GM19468 (cell line): Measurements from ENCODE around the gene TTLL11.
"Not testable (repeated sequence)": the region's sequence is repeated elsewhere in the genome, so short reads cannot be mapped to it uniquely, and the experiment has no call there.

Experiments used
- ATAC-seq: cut with Tn5 transposase; IDR thresholded peaks from one replicate; pipeline ENCODE4 v1.9.1; 2021; ENCODE audit warnings: mild to moderate bottlenecking, moderate library complexity, moderate number of reproducible peaks; ENCODE audit not compliant: unreplicated experiment; ENCODE audit errors: extremely low read depth

Gene TTLL11

DNA sequence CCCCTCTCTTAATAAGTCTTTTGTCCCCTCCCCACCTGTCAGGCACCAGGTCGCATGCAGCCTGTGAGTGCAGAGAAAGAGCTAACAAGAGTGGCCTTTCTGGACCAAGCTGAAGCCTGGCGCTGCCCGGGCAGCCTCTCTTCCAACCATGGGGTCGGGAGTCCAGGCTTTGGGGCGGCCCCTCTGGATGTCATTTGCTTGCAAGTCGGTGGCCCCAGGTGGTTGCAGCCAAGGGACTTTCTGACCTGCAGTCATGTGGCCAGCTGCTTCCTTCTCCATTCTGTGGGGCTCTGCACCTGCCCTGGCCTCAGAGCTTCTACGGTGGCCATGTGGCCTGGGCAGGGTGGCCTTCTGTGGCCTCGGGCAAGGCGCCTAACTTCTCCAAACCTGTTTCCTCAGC lies 282.0 kb downstream of the TTLL11 start:
- ATAC-seq: no peak

DNA sequence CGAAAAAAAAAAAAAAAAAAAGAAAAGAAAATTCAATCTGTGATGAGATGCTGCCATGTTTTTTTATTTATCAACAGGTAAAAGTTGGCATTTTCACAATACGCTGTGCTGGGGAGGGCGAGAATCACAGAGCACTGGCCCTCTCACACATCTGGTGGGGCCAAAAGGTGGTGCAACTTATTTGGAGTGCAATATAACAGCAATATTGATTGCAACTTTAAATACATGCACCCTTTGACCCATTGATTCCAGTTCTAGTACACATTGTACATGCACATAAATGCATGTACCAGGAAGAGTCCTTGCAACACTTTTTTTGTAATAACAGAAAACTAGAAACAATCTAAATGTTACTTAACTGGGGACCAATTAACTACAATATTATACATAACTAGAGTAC lies 282.6 kb downstream of the TTLL11 start:
- ATAC-seq: no peak

DNA sequence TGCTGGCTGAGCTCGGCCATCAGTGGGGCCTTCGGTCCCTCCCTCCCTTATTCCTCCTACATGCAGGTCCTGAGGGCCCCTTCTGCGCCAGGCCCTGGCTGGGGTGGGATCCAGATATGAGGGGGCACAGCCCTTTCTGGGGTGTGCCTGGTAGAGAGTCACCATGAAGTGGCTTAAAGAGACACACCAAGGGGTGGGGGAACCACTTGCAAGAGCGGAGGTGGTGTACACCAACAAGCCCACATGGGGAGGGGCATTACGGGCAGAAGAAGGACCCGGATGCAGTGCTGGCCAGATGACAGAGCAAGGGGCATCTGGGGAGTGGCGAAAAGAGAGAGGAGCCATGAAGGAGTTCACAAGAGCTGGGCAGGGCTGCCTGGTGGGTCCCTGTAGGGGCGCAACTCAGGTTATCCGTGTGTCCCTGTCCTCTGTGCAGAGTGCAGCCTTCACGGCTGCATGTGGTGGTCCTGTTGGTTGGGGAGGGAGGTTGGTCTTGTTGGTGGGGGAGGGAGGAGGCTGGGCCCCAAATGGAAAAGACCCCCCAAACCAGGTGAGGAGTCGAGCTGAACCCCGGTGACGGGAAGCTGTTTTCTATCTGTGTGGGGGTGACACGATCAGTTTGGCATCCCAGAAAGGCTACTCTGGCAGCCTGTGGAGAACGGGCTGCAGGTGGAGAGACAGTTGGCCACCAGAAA lies 283.6 kb downstream of the TTLL11 start:
- no peak for ATAC-seq

DNA sequence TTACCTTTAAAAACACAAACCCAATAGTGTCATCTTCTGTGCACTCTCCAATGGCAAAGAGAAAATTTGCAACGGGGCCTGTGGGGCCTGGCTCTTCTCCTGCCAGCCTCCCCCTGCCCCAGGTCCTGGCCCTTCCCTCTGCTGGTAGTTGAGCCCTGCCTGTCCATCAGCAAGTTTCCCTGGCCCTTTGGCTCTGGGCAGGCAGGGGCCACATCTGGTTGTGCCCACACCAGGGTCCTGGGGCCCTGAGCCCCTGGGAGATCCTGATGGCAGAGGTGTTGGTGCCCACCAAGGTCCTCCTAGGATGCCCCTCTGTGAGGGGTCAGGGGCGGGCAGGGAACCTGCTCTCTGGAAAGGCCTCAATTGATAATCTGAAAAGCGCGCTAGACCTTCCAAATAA lies 284.3 kb downstream of the TTLL11 start:
- ATAC-seq: no peak

DNA sequence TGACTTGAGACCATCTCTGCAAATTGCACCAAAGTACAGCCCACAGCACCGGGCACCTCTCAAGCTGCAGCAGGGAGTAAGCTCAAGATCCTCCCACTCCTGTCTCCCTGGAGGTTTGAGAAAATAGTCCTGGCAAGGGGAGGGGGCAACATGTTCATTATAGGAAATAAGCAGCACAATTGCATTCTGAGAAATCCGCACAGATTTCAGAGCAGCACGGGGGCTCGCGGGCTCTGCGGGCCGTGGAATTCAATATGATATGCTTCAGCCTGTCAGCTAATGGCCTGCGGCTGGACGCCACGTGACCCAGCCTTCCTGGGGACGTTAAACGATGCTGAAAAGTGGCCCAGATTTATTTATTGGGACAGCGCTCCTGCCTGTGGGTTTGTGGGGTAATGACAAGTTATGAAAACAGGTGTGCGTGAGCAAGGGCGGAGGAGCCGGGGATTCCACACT lies 285.3 kb downstream of the TTLL11 start:
- no peak for ATAC-seq

DNA sequence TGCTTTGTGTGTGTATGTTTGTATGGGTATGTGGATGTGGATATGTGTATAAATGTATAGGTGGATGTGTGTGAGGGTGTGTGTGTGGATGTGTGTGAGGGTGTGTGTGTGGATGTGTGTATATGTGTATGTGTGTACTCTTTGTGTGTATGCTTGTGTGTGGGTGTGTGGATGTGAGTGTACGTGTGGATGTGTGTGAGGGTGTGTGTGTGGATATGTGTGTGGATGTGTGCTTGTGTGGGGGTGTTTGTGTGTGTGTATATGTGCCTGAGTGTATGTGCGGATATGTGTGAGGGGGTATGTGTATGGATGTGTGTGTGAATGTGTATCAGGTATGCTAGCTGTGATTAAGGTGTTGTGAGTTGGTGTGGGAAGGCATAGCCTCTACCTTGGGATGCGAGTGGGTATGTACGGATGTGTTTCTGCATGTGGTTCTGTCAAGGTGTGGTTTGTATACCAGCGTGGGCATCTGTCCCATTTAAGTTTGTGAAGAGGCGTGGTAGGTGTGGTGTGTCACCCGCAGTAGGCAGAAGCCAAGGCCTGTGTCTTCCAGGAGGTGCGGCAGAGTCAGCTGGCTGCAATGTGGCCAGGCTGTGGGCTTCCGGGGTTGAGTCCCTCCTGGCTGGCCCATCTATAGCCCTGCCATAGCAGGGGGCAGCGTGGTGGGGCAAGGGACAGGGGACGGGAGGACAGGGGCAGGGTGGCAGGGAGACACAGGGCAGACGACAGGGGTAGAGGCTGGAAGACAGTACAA lies 285.9 kb downstream of the TTLL11 start:
- ATAC-seq: no peak

DNA sequence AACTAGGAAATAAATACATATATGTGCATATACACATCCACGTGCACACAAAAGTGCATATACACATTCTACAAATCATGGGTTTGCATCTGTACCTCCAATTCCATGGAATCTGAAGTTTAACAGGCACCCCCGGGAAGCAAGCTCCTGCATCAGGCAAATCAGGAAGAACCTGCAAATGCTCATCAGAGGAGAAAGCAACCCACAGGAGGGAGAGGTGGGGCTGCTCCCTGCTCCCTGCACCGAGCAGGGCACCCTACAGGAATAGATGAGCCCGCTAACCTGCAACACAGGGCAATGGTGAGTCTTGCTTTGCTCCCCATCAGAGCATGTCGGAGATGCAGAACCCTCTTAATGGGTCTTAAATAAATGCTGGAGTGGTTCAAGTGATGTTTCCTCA lies 290.4 kb downstream of the TTLL11 start:
- no peak for ATAC-seq

DNA sequence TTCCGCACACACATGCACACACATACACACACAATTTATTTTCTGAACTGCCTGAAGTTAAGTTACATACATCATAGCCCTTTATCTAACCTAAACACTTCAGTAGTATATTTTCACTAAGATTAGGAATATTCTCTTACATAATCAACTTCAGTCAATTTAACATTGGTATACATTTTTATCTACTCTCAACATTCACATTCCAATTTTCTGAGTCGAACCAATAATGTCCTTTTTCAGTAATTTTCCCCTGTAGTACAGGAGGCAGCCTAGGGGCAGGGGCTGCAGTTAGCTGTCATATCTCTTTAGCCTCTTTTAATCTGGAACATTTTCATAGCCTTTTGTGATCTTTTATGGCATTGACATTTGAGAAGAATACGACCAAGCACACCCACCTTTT lies 291.5 kb downstream of the TTLL11 start:
- no peak for ATAC-seq

DNA sequence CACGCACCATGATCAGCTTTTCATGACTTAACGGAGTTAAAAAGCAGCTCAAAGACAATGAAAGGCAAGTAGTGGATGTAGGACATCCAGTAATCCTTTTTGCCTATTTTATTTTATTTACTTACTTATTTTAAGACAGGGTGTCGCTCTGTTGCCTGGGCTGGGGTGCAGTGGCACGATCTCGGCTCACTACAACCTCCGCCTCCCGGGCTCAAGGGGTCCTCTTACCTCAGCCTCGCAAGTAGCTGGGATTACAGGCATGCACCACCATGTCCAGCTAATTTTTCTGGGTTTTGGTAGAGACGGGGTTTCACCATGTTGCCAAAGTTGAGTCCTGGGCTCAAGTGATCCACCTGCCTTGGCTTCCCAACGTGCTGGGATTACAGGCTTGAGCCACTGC lies 292.7 kb downstream of the TTLL11 start:
- no peak for ATAC-seq

DNA sequence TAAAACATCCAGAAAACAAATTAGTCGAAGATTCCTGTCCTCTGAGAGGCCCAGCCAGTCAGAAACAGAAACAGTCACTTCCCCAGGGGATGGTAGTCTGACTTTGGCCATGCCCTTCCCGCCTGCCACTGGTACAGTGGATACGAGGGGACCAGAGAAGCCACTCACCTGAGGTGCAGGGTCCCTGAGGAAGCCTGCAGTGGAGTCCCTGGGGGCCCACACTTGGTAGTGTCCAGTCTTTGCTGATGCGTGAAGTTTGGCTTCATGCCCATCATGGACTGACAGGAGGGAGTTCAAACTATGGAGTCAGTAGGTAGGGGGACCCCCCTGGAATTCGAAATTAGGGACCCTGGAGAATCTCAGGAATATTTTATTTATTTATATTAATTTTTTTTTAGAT lies 294.2 kb downstream of the TTLL11 start:
- ATAC-seq: no peak

DNA sequence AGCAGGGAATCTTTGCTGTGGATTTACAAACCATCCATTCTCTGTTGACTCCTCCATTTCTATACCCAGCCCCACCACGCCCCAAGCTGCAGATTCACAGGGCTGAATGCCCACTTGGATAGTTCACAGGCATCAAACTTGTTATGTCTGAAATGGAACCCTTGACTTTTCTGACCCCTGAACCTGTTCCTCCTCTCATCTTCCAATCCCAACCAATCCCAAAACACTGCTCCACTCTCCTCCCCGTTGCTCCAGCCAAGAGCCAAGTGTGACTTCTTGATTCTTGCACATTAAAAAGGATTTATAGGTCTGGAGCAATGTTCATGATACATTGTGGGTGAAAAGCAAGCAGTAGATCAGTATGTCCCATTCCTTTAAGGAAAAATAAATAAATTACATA lies 296.0 kb downstream of the TTLL11 start:
- no peak for ATAC-seq

DNA sequence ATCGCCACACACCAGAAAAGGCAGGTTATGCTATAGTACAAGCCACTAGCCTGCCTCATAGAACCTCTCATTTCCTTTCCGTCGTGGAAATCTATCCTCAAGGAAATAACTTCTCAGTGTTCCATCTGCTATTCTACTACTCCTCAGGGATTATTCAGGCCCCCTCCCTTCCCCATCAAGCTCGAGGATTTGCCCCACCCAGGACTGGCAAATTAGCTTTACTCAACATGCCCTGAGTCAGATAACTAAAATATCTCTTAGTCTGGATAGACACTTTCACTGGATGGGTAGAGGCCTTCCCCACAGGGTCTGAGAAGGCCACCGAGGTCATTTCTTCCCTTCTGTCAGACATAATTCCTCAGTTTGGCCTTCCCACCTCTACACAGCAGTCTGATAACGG lies 298.8 kb downstream of the TTLL11 start:
- not testable (repeated sequence) for ATAC-seq

DNA sequence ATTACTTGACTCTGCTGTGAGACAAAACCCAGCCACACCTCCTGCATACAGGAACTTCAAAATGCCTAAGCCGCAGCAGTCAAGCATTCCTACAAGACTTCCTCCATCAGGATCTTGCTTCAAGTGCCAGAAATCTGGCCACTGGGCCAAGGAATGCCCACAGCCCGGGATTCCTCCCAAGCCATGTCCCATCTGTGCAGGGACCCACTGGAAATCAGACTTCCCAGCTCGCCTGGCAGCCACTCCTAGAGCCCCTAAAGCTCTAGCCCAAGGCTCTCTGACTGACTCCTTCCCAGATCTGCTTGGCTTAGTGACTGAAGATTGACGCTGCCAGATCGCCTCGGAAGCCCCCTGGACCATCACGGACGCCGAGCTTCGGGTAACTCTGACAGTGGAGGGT lies 300.6 kb downstream of the TTLL11 start:
- not testable (repeated sequence) for ATAC-seq

DNA sequence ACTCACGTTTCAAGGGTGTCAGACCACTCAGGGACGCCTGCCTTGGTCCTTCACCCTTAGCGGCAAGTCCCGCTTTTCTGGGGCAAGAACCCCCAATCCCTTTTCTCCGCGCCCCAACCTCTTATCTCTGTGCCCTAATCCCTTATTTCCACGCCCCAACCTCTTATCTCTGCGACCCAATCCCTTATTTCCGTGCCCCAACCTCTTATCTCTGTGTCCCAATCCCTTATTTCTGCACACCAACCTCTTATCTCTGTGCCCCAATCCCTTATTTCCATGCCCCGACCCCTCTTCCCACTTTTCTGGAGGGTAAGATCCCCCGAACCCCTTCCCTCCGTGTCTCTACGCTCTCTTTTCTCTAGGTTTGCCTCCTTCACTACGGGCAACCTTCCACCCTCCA lies 302.3 kb downstream of the TTLL11 start:
- ATAC-seq: no peak

DNA sequence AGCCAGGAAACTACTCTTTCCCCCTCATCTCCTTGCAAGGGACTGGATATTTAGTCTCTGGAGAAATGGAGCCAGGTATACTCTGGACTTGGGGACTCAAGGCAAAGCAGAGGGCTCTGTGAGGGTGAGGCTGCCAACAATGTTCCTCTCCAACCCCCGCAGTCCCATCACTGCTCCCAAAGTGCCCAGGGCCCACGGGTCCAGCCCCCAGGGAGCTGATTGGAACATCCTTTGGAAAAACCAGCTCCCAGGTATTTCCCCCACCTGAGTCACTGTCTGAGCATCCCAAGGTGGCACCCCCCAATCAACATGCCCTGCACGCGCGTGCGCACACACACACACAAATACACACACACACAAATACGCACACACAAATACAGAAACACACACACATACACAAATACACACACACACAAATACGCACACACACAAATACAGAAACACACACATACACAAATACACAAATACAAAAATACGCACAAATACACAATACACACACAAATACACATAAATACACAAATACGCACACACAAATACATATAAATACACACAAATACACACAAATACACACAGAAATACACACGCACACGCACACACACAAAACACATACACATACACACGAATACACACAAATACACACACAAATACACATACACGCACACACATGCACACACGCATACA lies 304.3 kb downstream of the TTLL11 start:
- ATAC-seq: no peak

DNA sequence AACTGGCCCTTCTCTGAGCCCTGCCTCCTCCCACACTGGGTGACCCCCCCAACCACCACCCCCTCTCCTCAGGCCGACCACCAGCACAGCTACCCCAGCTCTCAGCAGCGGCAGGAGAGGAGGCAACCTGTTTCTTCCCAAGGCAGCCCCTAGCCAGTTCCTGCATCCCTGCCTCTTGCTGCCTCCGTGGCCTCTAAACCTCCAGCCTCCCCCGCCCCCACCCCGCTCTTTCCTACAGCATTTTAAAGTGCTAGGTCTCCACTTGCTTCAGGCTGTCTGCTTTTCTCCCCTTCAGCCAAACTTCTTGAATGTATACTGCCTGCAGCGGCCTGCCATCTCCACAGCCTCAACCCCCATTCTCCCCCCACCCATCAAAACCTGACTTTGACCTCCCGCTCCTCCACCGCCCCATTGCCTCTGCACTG lies 306.1 kb downstream of the TTLL11 start:
- ATAC-seq: no peak

DNA sequence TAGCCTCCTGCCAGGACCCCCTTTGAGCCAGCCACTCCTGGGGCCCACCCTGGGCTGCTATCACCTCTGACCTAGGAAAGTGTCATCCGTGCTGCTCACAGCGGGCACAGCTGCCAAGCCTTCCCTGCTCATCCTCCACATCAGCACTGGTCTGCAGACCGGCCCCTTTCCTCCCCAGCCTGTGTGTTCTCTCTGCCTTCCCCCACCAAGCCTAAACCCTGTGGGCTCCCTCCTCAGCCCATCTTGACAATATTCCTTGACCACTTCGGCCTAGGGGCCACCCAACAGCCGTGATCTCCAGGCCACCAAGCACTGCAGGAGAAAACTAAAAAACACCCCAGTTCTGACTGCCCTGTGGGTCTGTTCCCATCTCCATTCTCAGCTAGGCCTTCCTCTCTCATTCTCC lies 306.6 kb downstream of the TTLL11 start:
- ATAC-seq: no peak

DNA sequence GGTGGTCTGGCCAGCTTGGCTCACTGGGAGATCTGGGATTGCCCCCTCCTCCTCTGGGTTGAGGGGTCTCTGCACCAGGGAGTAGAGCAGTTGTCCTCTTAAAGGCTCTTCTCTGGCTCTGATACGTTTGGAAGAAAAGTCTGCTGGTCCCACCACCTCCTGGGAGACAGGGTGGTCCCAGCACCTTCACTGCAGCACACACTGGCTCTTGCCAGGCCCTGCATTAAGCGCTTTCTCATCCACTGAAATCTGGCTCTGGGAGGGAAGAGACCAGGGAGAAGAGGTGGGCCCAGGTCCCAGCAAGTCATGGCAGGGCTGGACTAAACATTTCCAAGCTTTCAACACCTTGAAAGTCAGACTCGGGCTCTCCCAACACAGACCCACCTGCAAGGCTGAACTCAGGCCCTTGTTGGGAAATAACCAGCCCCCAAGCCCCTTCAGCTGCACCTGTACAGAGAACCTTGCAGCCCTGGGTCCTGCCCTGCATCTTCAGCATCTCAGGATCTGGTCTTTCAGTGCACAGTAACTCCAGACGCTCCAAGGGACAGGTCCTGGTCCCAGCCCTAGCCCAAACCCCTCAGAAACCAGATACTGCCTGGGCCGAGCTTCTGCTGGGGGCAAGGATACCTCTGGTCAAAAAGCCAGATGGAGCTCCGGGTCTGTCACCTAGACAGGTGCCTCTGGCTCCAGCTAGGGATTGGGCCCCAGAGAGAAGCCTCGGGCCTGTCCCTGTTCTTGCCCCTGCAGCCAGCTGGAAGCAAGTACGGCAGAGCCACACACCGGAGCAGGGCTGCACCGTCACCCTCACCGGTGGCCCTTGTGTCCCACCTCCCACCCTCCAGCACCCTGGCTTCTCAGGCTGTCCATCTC lies 307.2 kb downstream of the TTLL11 start:
- no peak for ATAC-seq

DNA sequence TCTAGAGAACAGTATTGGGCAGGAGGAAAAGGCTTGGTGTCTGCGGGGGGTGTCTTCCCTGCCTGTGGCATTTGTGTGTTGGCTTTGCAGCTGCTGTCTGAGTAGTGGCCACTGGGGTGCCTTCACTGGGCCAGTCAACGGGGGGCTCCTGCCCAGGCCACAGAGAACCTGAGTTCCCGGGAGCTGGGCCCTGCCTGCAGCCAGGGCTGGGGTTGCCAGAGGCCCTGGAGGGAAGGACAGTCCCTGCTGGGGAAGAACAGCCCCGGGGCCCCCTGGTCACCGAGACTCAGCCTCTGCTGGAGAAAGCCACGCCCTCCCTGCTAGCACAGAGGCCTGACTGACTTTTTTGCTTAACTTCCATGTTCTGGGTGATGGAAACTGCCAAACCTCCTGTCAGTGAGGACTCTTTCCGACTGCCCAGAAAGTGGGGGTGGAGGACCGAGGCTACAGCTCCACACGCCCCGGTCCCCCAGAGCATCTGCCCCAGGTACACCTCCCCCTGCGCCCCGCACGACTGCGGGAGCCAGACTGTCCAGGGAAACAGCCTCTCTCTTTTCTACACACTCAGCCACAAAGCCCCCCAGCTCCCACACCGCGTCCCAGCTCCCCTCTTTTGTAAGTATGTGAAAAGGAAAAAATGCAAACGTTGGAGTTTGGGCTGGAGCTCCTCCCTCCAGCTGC lies 308.2 kb downstream of the TTLL11 start:
- no peak for ATAC-seq
